Heart left ventricle (tissue), 16 donors: ENCODE measurements around the gene FANCE. TPM values are rescaled to one million over a fixed set of nuclear protein-coding genes. Genes with fewer than 3 reads are reported as not detected.
"Not testable (repeated sequence)": the region's sequence is repeated elsewhere in the genome, so short reads cannot be mapped to it uniquely, and the experiment has no call there.

Experiments used
- ATAC-seq, 4 donors: fragments of 200-7000 bp; cut with Tn5 transposase; one replicate each; pipeline ENCODE4 v1.9.1; 2020 to 2022; ENCODE audit warnings: moderate library complexity in 4 of 4, mild to moderate bottlenecking in 3 of 4, moderate number of reproducible peaks in 1 of 4
- DNase-seq, 5 donors: peaks; one replicate each; pipeline ENCODE4 v3.0.0-alpha.2; 2020
- H3K27ac ChIP-seq, 12 donors: fragments of 200-600 bp; sonication (generic) in 4 of 12; one replicate each; pipeline versions ENCODE4 v1.5.0 to v1.8.0; 2016 to 2022; ENCODE audit warnings: mild to moderate bottlenecking in 2 of 12
- H3K27me3 ChIP-seq, 9 donors: fragments of 200-600 bp; sonication (generic) in 2 of 9; one replicate each; pipeline versions ENCODE4 v1.5.1 to v1.8.0; 2016 to 2022; ENCODE audit warnings: mild to moderate bottlenecking in 3 of 9
- H3K36me3 ChIP-seq, 9 donors: fragments of 200-600 bp; sonication (generic) in 2 of 9; one replicate each; pipeline versions ENCODE4 v1.5.0 to v1.8.0; 2018 to 2022; ENCODE audit warnings: mild to moderate bottlenecking in 2 of 9
- H3K4me1 ChIP-seq, 12 donors: fragments of 200-600 bp; sonication (generic) in 4 of 12; one replicate each; pipeline versions ENCODE4 v1.5.0 to v1.8.0; 2016 to 2022; ENCODE audit warnings: mild to moderate bottlenecking in 3 of 12
- H3K4me3 ChIP-seq, 12 donors: fragments of 200-600 bp; sonication (generic) in 4 of 12; one replicate each; pipeline versions ENCODE4 v1.5.0 to v1.8.0; 2017 to 2022; ENCODE audit warnings: mild to moderate bottlenecking in 9 of 12, moderate library complexity in 4 of 12
- H3K9me3 ChIP-seq, 12 donors: fragments of 200-600 bp; sonication (generic) in 4 of 12; one replicate each; pipeline versions ENCODE4 v1.5.0 to v1.8.0; 2016 to 2022; ENCODE audit warnings: mild to moderate bottlenecking in 1 of 12
- POLR2A ChIP-seq, 2 donors: fragments of 450-650 bp; IDR thresholded peaks; one replicate each; pipeline ENCODE4 v1.6.1; 2017; ENCODE audit warnings: antibody characterized with exemption in 2 of 2, mild to moderate bottlenecking in 2 of 2, moderate library complexity in 2 of 2
- WGBS, 4 donors: extraction: QIAGEN DNeasy Blood & Tissue Kit in 2 of 4; methylation state at CpG; one replicate each; pipeline versions ENCODE4 v1.1.5 to v1.1.7; 2013 to 2018; 5-methylcytosine and 5-hydroxymethylcytosine counted together
- intact Hi-C, 10 donors: fragments of 100-400 bp; cut with DNase I; formaldehyde crosslinking; loops; one replicate each; pipeline versions ENCODE4 v1.11.1 to v1.14.2; 2022
- polyA plus RNA-seq, 2 donors: library from polyadenylated mRNA; stranded (reverse); fragments of 200-250 nt; gene quantifications; one replicate each; pipeline ENCODE4 v1.2.3, GENCODE V29; 2013
- total RNA-seq, 9 donors: library from RNA; depleted of rRNA in 2 of 9; stranded (reverse); fragments of >200 nt in 2 of 9; fragmentation: NEBNext Ultra II Directional in 3 of 9; extraction: Animal tissue kit (Norgen Biotek cat#: 25700) in 3 of 9; gene quantifications; one replicate each; pipeline versions ENCODE4 v1.1.0 to v1.2.4, GENCODE V29; 2016 to 2023
- TF ChIP-seq, protein P1 (sequence below), 12 donors: fragments of 200-600 bp; sonication (generic) in 4 of 12; IDR thresholded peaks; one replicate each; pipeline versions ENCODE4 v1.5.0 to v1.8.0; 2018 to 2022; ENCODE audit warnings: antibody characterized with exemption in 12 of 12, mild to moderate bottlenecking in 5 of 12
- donor health status: ischemic (EF 13 %, LVEDD 7.1; RV severe dilation, severe dysfunction).
- donor health status: healthy with polysubstance abuse.
- donor health status: DM: no; HTN: yes; CAD: no.
- donor health status: DM: no; HTN: no; CAD: no.
- donor health status: ischemic (EF 25% LVEDD 6.9; RV normal size, moderate dysfunction).
- donor health status: ischemic (EF 25% LVEDD 5.7; RV mildly dilated, moderate dysfunction).
- donor health status: healthy.
- donor health status: DM: yes; HTN: yes; CAD: no.
- donor health status: ischemic (EF 35%, LVEDD 5.7; RV mildly dilated, moderate dysfunction).
- donor health status: nonischemic (EF 11% LVEDD 7.7; RV severe dilation, severe dysfunction).
- donor health status: DM: yes; HTN: yes; CAD: no.
- donor health status: PGD.
- donor health status: ischemic (EF 29% LVEDD 5.4; RV normal size, mild dysfunction).
- donor health status: nonischemic (EF 23%, LVEDD 6.1; RV moderate dilation, normal function).

FANCE gene
- total and polyA plus RNA-seq, 11 donors, result 1.3 to 4.6 (median 3.6) TPM

DNA sequence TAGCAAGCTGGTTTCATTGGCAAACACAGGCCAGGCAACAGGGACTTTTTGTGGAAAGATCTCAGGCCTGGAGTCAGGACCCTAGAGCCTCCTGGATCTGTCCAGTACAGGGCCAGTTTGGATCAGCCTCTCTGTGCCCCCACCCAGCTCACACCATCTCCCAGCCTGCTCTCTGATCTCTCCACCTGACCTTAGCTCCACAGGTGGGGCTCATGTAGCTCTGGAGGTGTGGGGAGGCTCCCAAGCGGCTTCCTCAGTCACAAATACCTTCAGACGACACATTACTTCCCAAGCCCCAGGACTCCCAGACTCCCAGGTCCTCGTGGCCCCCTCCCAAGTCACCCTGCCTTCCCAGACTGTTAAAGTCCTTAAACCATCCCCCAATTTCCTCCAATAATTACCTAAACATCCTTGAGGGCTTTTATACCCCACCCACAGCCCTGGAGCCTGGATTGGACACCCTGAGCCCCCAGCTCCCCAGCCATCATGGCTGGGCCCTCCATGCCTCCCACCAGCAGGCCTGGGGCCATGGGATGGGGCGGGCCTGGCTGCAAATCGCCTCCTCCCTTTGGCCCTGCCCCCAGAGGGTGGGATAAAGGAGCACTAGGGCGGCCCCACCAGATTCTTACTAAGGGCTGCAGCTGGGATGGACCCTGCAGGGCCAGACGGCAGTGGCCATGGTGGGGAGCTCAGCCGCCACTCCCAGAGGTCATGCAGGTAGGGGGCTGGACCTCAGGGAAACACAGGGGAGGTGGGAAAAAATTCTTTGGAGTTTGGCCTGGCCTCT, 15.9 kb upstream of the FANCE start:
- H3K9me3 ChIP-seq, result no peaks in the 10 kb centered on the region
- ATAC-seq, result peak in 1 of 4 donors; percentile 23
- no peak for DNase-seq
- H3K27ac ChIP-seq, result no peak overlapping the region
- TF ChIP-seq POLR2A (IDR thresholded peaks at IDR 0.05), result no peak
- TF ChIP-seq, protein P1, sequence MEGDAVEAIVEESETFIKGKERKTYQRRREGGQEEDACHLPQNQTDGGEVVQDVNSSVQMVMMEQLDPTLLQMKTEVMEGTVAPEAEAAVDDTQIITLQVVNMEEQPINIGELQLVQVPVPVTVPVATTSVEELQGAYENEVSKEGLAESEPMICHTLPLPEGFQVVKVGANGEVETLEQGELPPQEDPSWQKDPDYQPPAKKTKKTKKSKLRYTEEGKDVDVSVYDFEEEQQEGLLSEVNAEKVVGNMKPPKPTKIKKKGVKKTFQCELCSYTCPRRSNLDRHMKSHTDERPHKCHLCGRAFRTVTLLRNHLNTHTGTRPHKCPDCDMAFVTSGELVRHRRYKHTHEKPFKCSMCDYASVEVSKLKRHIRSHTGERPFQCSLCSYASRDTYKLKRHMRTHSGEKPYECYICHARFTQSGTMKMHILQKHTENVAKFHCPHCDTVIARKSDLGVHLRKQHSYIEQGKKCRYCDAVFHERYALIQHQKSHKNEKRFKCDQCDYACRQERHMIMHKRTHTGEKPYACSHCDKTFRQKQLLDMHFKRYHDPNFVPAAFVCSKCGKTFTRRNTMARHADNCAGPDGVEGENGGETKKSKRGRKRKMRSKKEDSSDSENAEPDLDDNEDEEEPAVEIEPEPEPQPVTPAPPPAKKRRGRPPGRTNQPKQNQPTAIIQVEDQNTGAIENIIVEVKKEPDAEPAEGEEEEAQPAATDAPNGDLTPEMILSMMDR (IDR thresholded peaks at IDR 0.05), result no peak
- H3K36me3 ChIP-seq, result no peaks in the 10 kb centered on the region
- no peak overlapping the region for H3K4me3 ChIP-seq
- intact Hi-C loops, result no loop called here
- no peaks in the 10 kb centered on the region for H3K27me3 ChIP-seq
- H3K4me1 ChIP-seq, result peaks cover 0 to 9% (median 0%) of the 10 kb centered on the region in 12 donors
- 85 to 96% (median 88%) methylated on average over 7 to 8 of the region's 8 CpGs for whole genome bisulfite sequencing, 4 donors

DNA sequence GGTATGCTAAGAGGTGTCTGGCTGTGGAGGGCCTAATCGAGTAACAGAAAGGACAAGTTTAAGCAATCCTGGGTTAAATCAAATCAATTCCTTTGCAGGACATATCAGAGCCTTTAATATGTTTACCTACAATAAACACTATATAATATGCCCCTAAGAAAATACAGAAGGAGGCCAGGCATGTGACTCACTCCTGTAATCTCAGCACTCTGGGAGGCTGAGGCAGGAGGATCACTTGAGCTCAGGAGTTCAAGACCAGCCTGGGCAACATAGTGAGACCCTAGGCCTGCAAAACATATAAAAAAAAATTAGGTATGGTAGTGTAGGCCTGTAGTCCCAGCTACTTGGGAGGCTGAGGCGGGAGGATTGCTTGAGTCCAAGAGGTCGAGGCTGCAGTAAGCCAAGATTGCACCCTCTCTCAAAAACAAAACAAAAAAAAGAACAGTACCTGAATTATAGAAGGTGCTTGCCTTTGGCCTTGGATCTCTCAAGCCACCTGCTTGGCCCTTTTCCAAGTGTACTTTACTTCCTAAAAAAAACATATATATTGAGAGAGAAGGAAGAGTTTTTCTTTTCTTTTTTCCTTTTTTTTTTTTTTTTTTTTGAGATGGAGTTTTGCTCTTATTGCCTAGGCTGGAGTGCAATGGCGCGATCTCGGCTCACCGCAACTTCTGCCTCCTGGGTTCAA, 13.6 kb upstream of the FANCE start:
- H3K9me3 ChIP-seq, H3K4me3 ChIP-seq, DNase-seq, intact Hi-C loops, H3K27me3 ChIP-seq, H3K4me1 ChIP-seq, H3K27ac ChIP-seq, H3K36me3 ChIP-seq, ATAC-seq: not testable (repeated sequence)
- 95 to 98% (median 95%) methylated on average over 7 of the region's 7 CpGs for WGBS, 4 donors

DNA sequence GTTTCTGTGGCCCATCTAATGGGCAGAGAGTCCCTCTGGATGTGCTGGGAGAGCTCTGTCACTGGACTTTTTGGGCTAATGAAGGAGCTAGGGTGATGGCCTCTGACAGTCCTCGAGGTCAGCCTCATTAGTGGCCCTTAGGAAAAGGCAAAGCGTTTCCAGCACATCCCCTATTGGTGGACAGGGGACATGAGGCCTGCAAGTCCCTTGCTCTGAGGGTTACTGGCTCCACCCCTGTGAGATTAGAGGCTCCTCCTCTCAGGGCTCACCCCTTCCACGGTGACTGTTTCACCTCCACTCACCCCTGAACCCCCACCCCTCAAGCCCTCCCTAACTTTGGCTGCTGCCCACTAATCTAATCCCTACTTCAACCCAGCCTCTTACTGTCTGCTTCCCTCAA, 12.8 kb upstream of the FANCE start:
- intact Hi-C loops, result no loop called here
- Histone ChIP-seq H3K27me3 (no peaks in the 10 kb centered on the region), H3K27ac (no peak overlapping the region), H3K4me1 (peaks cover 0 to 9% (median 0%) of the 10 kb centered on the region in 12 donors), H3K36me3 (no peaks in the 10 kb centered on the region), H3K9me3 (no peaks in the 10 kb centered on the region), H3K4me3 (no peak overlapping the region)
- ATAC-seq (no peak), DNase-seq (no peak)
- no peak for TF ChIP-seq POLR2A (IDR thresholded peaks at IDR 0.05)
- TF ChIP-seq, protein P1 (IDR thresholded peaks at IDR 0.05), result no peak
- 48 to 59% (median 51%) methylated on average over 3 of the region's 3 CpGs for WGBS, 4 donors

DNA sequence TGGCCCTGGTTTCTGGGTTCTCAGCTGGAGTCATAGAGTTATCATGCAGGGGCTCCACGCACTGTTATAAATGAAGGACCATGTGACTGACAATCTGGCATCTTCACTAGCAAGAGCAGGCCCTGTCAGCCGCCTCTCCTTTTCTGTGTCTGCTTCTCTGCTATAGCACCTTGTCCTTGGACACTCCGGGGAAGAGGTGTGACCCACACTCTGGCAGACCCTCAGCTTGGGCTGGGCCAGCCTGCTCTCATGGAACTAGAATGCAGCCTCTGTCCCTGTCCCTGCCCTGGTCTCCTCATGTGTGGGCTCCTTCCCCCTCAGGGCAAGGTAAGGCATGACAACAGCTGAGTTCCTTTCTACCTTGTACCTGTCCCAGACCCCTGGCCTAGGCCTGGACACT, 10.9 kb upstream of the FANCE start:
- Histone ChIP-seq H3K36me3 (no peaks in the 10 kb centered on the region), H3K27ac (no peak overlapping the region), H3K27me3 (no peaks in the 10 kb centered on the region), H3K4me3 (no peak overlapping the region), H3K9me3 (no peaks in the 10 kb centered on the region), H3K4me1 (no peaks in the 10 kb centered on the region)
- no peak for TF ChIP-seq POLR2A (IDR thresholded peaks at IDR 0.05)
- TF ChIP-seq, protein P1 (IDR thresholded peaks at IDR 0.05), result no peak
- WGBS, 4 donors, result 47 to 75% (median 50%) methylated on average over 3 of the region's 3 CpGs
- ATAC-seq (peak in 3 of 4 donors; percentile 76 to 79 (median 76)), DNase-seq (peak in 1 of 5 donors; percentile 48)
- intact Hi-C loops, result no loop called here
